CD8-positive, alpha-beta memory T cell (primary cell): ENCODE measurements around the gene GIPC1. TPM values are rescaled to one million over a fixed set of nuclear protein-coding genes. Genes with fewer than 3 reads are reported as not detected.

ENCODE experiments used
- CTCF ChIA-PET: fragments of 350-600 bp; sonication (Branson Sonifier 250); formaldehyde crosslinking; loops from one replicate; lab custom pipeline; 2021; ENCODE audit warnings: antibody characterized with exemption; lab: Charles Lee
- POLR2A ChIA-PET: fragments of 350-600 bp; sonication (Branson Sonifier 250); formaldehyde crosslinking; loops from one replicate; lab custom pipeline; 2021; ENCODE audit warnings: antibody characterized with exemption; lab: Charles Lee
- DNase-seq, 5 donors: peaks; one replicate each; pipeline versions ENCODE4 v3.0.0 to v3.0.0-alpha.2; 2020 to 2022; ENCODE audit warnings: mixed read lengths in 1 of 5
- H3K27ac ChIP-seq: one replicate; pipeline ENCODE4 v1.7.0; 2013; ENCODE audit warnings: low read depth, mild to moderate bottlenecking, low read length, moderate library complexity
- H3K27me3 ChIP-seq: 2 replicates; pipeline ENCODE4 v1.7.0; 2013; ENCODE audit warnings: low read length, mild to moderate bottlenecking; ENCODE audit not compliant: insufficient read depth, poor library complexity, severe bottlenecking
- H3K36me3 ChIP-seq: 2 replicates; pipeline ENCODE4 v1.7.0; 2013; ENCODE audit warnings: mild to moderate bottlenecking, low read length, moderate library complexity; ENCODE audit not compliant: insufficient read depth
- H3K4me1 ChIP-seq: 2 replicates; pipeline ENCODE4 v1.7.0; 2013; ENCODE audit warnings: mild to moderate bottlenecking, low read length, moderate library complexity; ENCODE audit not compliant: insufficient read depth
- H3K4me3 ChIP-seq: 2 replicates; pipeline ENCODE4 v1.7.0; 2013; ENCODE audit warnings: mild to moderate bottlenecking, low read length
- H3K9me3 ChIP-seq: 2 replicates; pipeline ENCODE4 v1.7.0; 2013; ENCODE audit warnings: mild to moderate bottlenecking, low read length
- H3K27ac Mint-ChIP-seq, 8 donors: one replicate each; pipeline ENCODE4 v1.8.0; 2020 to 2021; ENCODE audit warnings: mixed read lengths in 8 of 8, mild to moderate bottlenecking in 6 of 8, inconsistent platforms in 3 of 8, moderate library complexity in 3 of 8
- H3K27me3 Mint-ChIP-seq, 2 donors: one replicate each; pipeline ENCODE4 v1.8.0; 2020 to 2021; ENCODE audit warnings: mixed read lengths in 2 of 2, mild to moderate bottlenecking in 1 of 2, moderate library complexity in 1 of 2
- H3K36me3 Mint-ChIP-seq, 3 donors: one replicate each; pipeline ENCODE4 v1.8.0; 2020 to 2021; ENCODE audit warnings: mixed read lengths in 3 of 3, inconsistent platforms in 1 of 3, mild to moderate bottlenecking in 1 of 3
- H3K4me1 Mint-ChIP-seq, 3 donors: one replicate each; pipeline ENCODE4 v1.8.0; 2020 to 2021; ENCODE audit warnings: mixed read lengths in 3 of 3, inconsistent platforms in 1 of 3, mild to moderate bottlenecking in 1 of 3
- H3K4me3 Mint-ChIP-seq, 7 donors: one replicate each; pipeline ENCODE4 v1.8.0; 2020 to 2021; ENCODE audit warnings: mixed read lengths in 7 of 7, mild to moderate bottlenecking in 6 of 7, moderate library complexity in 4 of 7, inconsistent platforms in 2 of 7
- H3K9me3 Mint-ChIP-seq, 5 donors: one replicate each; pipeline ENCODE4 v1.8.0; 2020 to 2022; ENCODE audit warnings: mixed read lengths in 5 of 5, mild to moderate bottlenecking in 3 of 5, moderate library complexity in 2 of 5, inconsistent platforms in 1 of 5
- polyA plus RNA-seq: library from polyadenylated mRNA; unstranded; fragments of 300-500 nt; fragmentation: Illumina TruSeq; gene quantifications from one replicate; pipeline ENCODE4 v1.2.3, GENCODE V29; 2021
- total RNA-seq, 2 experiments: library from RNA; stranded (reverse); gene quantifications; one replicate each; pipeline ENCODE4 v1.2.3, GENCODE V29; 2021

The GIPC1 gene
- total and polyA plus RNA-seq, 3 experiments from 2014 or later = 32.7 to 43.4 (median 36.7) TPM

- Mint-ChIP-seq H3K27ac (peak overlapping the region in 1 of 8 donors; percentile 33), H3K9me3 (no peaks in the 10 kb centered on the region), H3K27me3 (no peaks in the 10 kb centered on the region), H3K4me3 (no peak overlapping the region), H3K4me1 (peaks cover 29 to 71% (median 29%) of the 10 kb centered on the region in 3 donors), H3K36me3 (peaks cover 0 to 33% (median 0%) of the 10 kb centered on the region in 3 donors)
- no peaks in the 10 kb centered on the region for H3K9me3 ChIP-seq
- no peak for DNase-seq
- H3K27ac ChIP-seq = no peak overlapping the region
- H3K4me1 ChIP-seq = peaks cover 9% of the 10 kb centered on the region
- no peaks in the 10 kb centered on the region for H3K27me3 ChIP-seq
- no peaks in the 10 kb centered on the region for H3K36me3 ChIP-seq
- CTCF ChIA-PET = no interaction called here
- POLR2A ChIA-PET = no interaction called here
- H3K4me3 ChIP-seq = no peak overlapping the region
Observed at GRCh38 chr19:14540741-14541525, 45.0 kb upstream of the GIPC1 start.

GRCh38 chr19:14536926-14537692, 41.2 kb upstream of the GIPC1 start:
- Mint-ChIP-seq H3K4me3 (peak overlapping the region in 2 of 7 donors; percentile 28 to 61), H3K36me3 (peaks cover 0 to 24% (median 6%) of the 10 kb centered on the region in 3 donors), H3K27ac (peak overlapping the region in 2 of 8 donors; percentile 12 to 61), H3K9me3 (no peaks in the 10 kb centered on the region), H3K27me3 (no peaks in the 10 kb centered on the region), H3K4me1 (peaks cover 28 to 65% (median 28%) of the 10 kb centered on the region in 3 donors)
- Histone ChIP-seq H3K27ac (no peak overlapping the region), H3K4me1 (peaks cover 32% of the 10 kb centered on the region), H3K4me3 (no peak overlapping the region), H3K9me3 (no peaks in the 10 kb centered on the region), H3K36me3 (no peaks in the 10 kb centered on the region), H3K27me3 (no peaks in the 10 kb centered on the region)
- ChIA-PET CTCF (interaction anchor here (0.8 to 1.8 kb wide), 6 partner anchors 12 to 32 kb away, joined by 3 to 7 read pairs (median 4); no protein-coding TSS in a partner anchor), POLR2A (interaction anchor here (0.7 kb wide), 1 partner anchor 362 kb away, joined by 5 read pairs; no protein-coding TSS in a partner anchor)
- peak in 2 of 5 donors; percentile 13 to 35 for DNase-seq

DNA sequence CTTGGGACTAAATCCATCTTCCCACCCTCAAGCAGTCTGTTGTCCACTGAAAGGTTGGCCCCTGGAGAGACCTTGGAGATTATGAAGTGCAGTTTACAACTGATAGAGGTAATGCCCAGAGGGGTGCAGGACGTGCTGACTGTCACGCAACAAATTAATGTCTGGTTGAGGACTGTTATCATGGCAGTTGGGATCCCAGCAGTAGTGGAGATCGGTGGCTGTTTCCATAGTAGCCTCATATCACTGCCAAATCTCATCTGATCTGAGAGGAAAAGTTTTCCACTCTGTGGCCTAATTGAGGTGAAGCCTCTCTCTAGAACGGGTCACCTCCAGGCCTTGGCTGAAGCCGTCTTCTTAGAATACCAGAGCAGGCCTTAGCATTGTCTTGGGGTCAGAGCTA, 37.5 kb upstream of the GIPC1 start:
- H3K4me1 Mint-ChIP-seq = peaks cover 36 to 77% (median 43%) of the 10 kb centered on the region in 3 donors
- H3K27me3 ChIP-seq = no peaks in the 10 kb centered on the region
- H3K36me3 Mint-ChIP-seq = peaks cover 0 to 26% (median 6%) of the 10 kb centered on the region in 3 donors
- no peak overlapping the region for H3K4me3 ChIP-seq
- peak overlapping the region in 6 of 8 donors; percentile 35 to 59 (median 40) for H3K27ac Mint-ChIP-seq
- H3K9me3 Mint-ChIP-seq = no peaks in the 10 kb centered on the region
- H3K36me3 ChIP-seq = no peaks in the 10 kb centered on the region
- peaks cover 57% of the 10 kb centered on the region for H3K4me1 ChIP-seq
- CTCF ChIA-PET = interaction anchor here (1.1 to 3.3 kb wide), 5 partner anchors 16 to 53 kb away, joined by 3 to 14 read pairs (median 5); no protein-coding TSS in a partner anchor
- no peak for DNase-seq
- POLR2A ChIA-PET = interaction anchor here (1.3 kb wide), 1 partner anchor 12 kb away, joined by 6 read pairs; no protein-coding TSS in a partner anchor
- H3K4me3 Mint-ChIP-seq = peak overlapping the region in 1 of 7 donors; percentile 12
- H3K9me3 ChIP-seq = no peaks in the 10 kb centered on the region
- no peak overlapping the region for H3K27ac ChIP-seq
- H3K27me3 Mint-ChIP-seq = no peaks in the 10 kb centered on the region

GRCh38 chr19:14530506-14530905, 34.6 kb upstream of the GIPC1 start:
- Histone ChIP-seq H3K27me3 (no peaks in the 10 kb centered on the region), H3K9me3 (no peaks in the 10 kb centered on the region), H3K4me3 (peak overlapping the region; percentile 97), H3K27ac (no peak overlapping the region), H3K36me3 (no peaks in the 10 kb centered on the region), H3K4me1 (peaks cover 43% of the 10 kb centered on the region)
- CTCF ChIA-PET = no interaction called here
- H3K4me1 Mint-ChIP-seq = peaks cover 32 to 73% (median 45%) of the 10 kb centered on the region in 3 donors
- no peak for DNase-seq
- peaks cover 0 to 24% (median 6%) of the 10 kb centered on the region in 3 donors for H3K36me3 Mint-ChIP-seq
- peak overlapping the region in 7 of 8 donors; percentile 29 to 100 (median 94) for H3K27ac Mint-ChIP-seq
- H3K9me3 Mint-ChIP-seq = no peaks in the 10 kb centered on the region
- peak overlapping the region; percentile 85 to 99 (median 94) for H3K4me3 Mint-ChIP-seq
- no peaks in the 10 kb centered on the region for H3K27me3 Mint-ChIP-seq
- POLR2A ChIA-PET = interaction anchor here (0.6 to 4.6 kb wide), 4 partner anchors 13 to 204 kb away, joined by 3 to 44 read pairs (median 6); partner anchors contain the start of gene DNAJB1

GRCh38 chr19:14530005-14530348, 34.0 kb upstream of the GIPC1 start:
- Histone ChIP-seq H3K9me3 (no peaks in the 10 kb centered on the region), H3K4me1 (peaks cover 43% of the 10 kb centered on the region), H3K4me3 (peak overlapping the region; percentile 97), H3K36me3 (no peaks in the 10 kb centered on the region), H3K27ac (peak overlapping the region; percentile 91), H3K27me3 (no peaks in the 10 kb centered on the region)
- peak overlapping the region; percentile 85 to 99 (median 94) for H3K4me3 Mint-ChIP-seq
- H3K27ac Mint-ChIP-seq = peak overlapping the region; percentile 94 to 100 (median 98)
- ChIA-PET POLR2A (interaction anchor here (0.6 to 4.6 kb wide), 4 partner anchors 12 to 204 kb away, joined by 3 to 44 read pairs (median 6); partner anchors contain the start of gene DNAJB1), CTCF (interaction anchor here (0.6 to 1.3 kb wide), 2 partner anchors 9 to 26 kb away, joined by 3 to 4 read pairs; no protein-coding TSS in a partner anchor)
- DNase-seq = peak in 2 of 5 donors; percentile 49 to 72
- H3K4me1 Mint-ChIP-seq = peaks cover 34 to 78% (median 47%) of the 10 kb centered on the region in 3 donors
- no peaks in the 10 kb centered on the region for H3K9me3 Mint-ChIP-seq
- H3K36me3 Mint-ChIP-seq = peaks cover 0 to 24% (median 6%) of the 10 kb centered on the region in 3 donors
- no peaks in the 10 kb centered on the region for H3K27me3 Mint-ChIP-seq

GRCh38 chr19:14529254-14530004, 33.5 kb upstream of the GIPC1 start, which contains the start of gene TECR:
TECR (plus strand) TSS chr19:14529594; CDS start chr19:14529697, 103 bp downstream.
- Histone ChIP-seq H3K27ac (peak within 1 kb of the TSS; percentile 91), H3K36me3 (no peaks in the 10 kb centered on the region), H3K4me3 (peak within 1 kb of the TSS; percentile 97), H3K27me3 (no peaks in the 10 kb centered on the region), H3K4me1 (peaks cover 40% of the 10 kb centered on the region), H3K9me3 (no peaks in the 10 kb centered on the region)
- H3K4me3 Mint-ChIP-seq = peak within 1 kb of the TSS; percentile 85 to 99 (median 94)
- no peaks in the 10 kb centered on the region for H3K9me3 Mint-ChIP-seq
- ChIA-PET CTCF (interaction anchor here (0.6 to 1.3 kb wide), 3 partner anchors 9 to 25 kb away, joined by 3 to 5 read pairs (median 4); partner anchors contain the start of gene DNAJB1), POLR2A (interaction anchor here (0.7 to 4.6 kb wide), 4 partner anchors 12 to 25 kb away, joined by 3 to 44 read pairs (median 6); partner anchors contain the start of gene DNAJB1)
- H3K27me3 Mint-ChIP-seq = no peaks in the 10 kb centered on the region
- H3K27ac Mint-ChIP-seq = peak within 1 kb of the TSS; percentile 94 to 100 (median 98)
- H3K4me1 Mint-ChIP-seq = peaks cover 34 to 73% (median 47%) of the 10 kb centered on the region in 3 donors
- peak; percentile 99 to 100 (median 100) for DNase-seq
- peaks cover 0 to 22% (median 6%) of the 10 kb centered on the region in 3 donors for H3K36me3 Mint-ChIP-seq
